ENCODE results near the gene PHF21B. TPM values are rescaled to one million over a fixed set of nuclear protein-coding genes. Genes with fewer than 3 reads are reported as not detected.
"Not testable (repeated sequence)": the region's sequence is repeated elsewhere in the genome, so short reads cannot be mapped to it uniquely, and the experiment has no call there.

PHF21B gene
- total RNA-seq, 4 donors from 2014 or later = 0.50 to 9.4 (median 1.8) TPM; not detected in 1

- TF ChIP-seq CTCF (IDR thresholded peaks at IDR 0.05) (no peak), EP300 (IDR thresholded peaks at IDR 0.05) (no peak), POLR2AphosphoS5 (IDR thresholded peaks at IDR 0.05) (no peak), POLR2A (IDR thresholded peaks at IDR 0.05; ENCODE audit: low read depth) (no peak)
- DNase-seq (ENCODE audit: extremely low spot score) = no peak
- H3K27me3 ChIP-seq = peaks cover 0 to 9% (median 0%) of the 10 kb centered on the region in 4 donors
Measured at GRCh38 chr22:44861245-44861644, 148.6 kb downstream of the PHF21B start.

DNA sequence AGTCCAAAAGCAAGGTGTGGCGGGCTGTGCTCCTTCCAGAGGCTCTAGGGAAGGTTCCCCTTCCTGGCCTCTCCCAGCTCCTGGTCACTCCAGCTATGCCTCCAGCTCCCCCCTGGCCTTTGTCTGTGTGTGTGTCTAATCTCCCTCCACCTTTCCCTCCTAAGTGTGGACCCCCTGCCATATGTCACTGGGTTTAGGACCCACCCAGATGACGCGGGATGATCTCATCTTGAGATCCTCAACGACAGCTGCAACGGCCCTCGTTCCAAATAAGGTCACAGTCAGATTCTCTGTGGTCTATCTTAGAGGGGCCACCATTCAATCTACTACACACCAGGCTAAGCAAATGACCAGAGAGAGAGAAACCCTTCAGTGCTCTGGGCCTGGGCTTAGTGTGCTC is 149.5 kb downstream of the PHF21B start:
- intact Hi-C loops (cut with DNase I) = no loop called here
- H3K36me3 ChIP-seq = no peaks in the 10 kb centered on the region
- DNase-seq (ENCODE audit: extremely low spot score) = no peak
- 80% methylated on average over 6 of the region's 6 CpGs for WGBS
- TF ChIP-seq CTCF (IDR thresholded peaks at IDR 0.05) (no peak), EP300 (IDR thresholded peaks at IDR 0.05) (no peak), POLR2AphosphoS5 (IDR thresholded peaks at IDR 0.05) (no peak)
- peaks cover 0 to 9% (median 0%) of the 10 kb centered on the region in 4 donors for H3K27me3 ChIP-seq
- H3K4me1 ChIP-seq = no peaks in the 10 kb centered on the region
- H3K4me3 ChIP-seq = no peak overlapping the region
- no peaks in the 10 kb centered on the region for H3K9me3 ChIP-seq
- no peak overlapping the region for H3K27ac ChIP-seq (replicated peaks in 1 of 4)

More at GRCh38 chr22:44861245-44861644, 148.6 kb downstream of the PHF21B start:
- Histone ChIP-seq H3K27ac (replicated peaks in 1 of 4) (no peak overlapping the region), H3K4me3 (no peak overlapping the region), H3K9me3 (no peaks in the 10 kb centered on the region), H3K4me1 (no peaks in the 10 kb centered on the region), H3K36me3 (no peaks in the 10 kb centered on the region)
- intact Hi-C loops (cut with DNase I) = no loop called here
- 93% methylated on average over 3 of the region's 7 CpGs for WGBS

DNA sequence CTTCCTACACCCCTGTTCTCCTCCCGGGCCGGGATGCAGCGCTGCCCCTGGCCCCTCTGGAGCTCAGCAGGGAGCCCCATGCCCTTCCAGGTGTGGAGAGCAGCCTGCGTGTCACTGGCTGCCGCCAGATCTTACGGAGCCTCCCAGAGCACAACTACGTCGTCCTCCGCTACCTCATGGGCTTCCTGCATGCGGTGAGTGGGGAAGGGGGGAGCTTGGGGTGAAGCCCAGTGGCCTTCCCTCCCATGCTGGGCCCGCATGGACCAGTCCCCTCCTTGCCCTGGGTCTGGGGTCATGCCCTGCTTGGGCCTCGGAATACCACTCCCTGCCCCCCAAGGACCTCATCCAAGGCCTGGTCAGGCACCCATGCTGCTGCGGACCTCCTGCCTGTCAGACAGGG is 150.2 kb downstream of the PHF21B start:
- H3K36me3 ChIP-seq = no peaks in the 10 kb centered on the region
- no peaks in the 10 kb centered on the region for H3K4me1 ChIP-seq
- intact Hi-C loops (cut with DNase I) = no loop called here
- TF ChIP-seq CTCF (IDR thresholded peaks at IDR 0.05) = no peak
- TF ChIP-seq POLR2A (IDR thresholded peaks at IDR 0.05; ENCODE audit: low read depth) = no peak
- no peaks in the 10 kb centered on the region for H3K9me3 ChIP-seq
- H3K27me3 ChIP-seq = peaks cover 0 to 9% (median 0%) of the 10 kb centered on the region in 4 donors
- DNase-seq (ENCODE audit: extremely low spot score) = no peak
- 91% methylated on average over 8 of the region's 13 CpGs for WGBS
- no peak overlapping the region for H3K4me3 ChIP-seq
- H3K27ac ChIP-seq (replicated peaks in 1 of 4) = no peak overlapping the region

GRCh38 chr22:44858819-44859218 is 151.0 kb downstream of the PHF21B start:
- DNase-seq (ENCODE audit: extremely low spot score); H3K9me3 ChIP-seq; H3K27ac ChIP-seq (replicated peaks in 1 of 4); H3K36me3 ChIP-seq; H3K4me1 ChIP-seq; H3K4me3 ChIP-seq; H3K27me3 ChIP-seq; intact Hi-C loops (cut with DNase I): not testable (repeated sequence)
- WGBS = 75% methylated on average over 6 of the region's 7 CpGs

DNA sequence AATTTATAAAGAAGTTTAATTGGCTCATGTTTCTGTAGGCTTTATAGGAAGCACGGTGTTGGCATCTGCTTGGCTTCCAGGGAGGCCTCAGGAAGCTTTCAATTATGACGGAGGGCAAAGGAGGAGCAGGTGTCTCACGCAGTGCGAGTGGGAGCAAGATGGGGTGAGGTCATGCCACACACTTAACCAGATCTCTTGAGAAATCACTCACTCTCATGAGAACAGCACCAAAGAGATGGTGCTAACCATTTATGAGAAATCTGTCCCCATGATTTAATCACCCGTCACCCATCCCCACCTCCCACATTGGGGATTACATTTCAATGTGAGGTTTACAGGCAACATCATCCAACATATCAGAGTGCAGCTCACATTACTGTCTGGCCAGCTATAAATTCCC is 153.9 kb downstream of the PHF21B start:
- H3K27ac ChIP-seq (replicated peaks in 1 of 4) = no peak overlapping the region
- intact Hi-C loops (cut with DNase I) = no loop called here
- no peaks in the 10 kb centered on the region for H3K9me3 ChIP-seq
- H3K4me3 ChIP-seq = no peak overlapping the region
- H3K27me3 ChIP-seq = no peaks in the 10 kb centered on the region
- H3K36me3 ChIP-seq = no peaks in the 10 kb centered on the region
- peak; percentile 64 for DNase-seq (ENCODE audit: extremely low spot score)
- H3K4me1 ChIP-seq = no peaks in the 10 kb centered on the region
- TF ChIP-seq POLR2AphosphoS5 (IDR thresholded peaks at IDR 0.05) = no peak
- no peak for TF ChIP-seq POLR2A (IDR thresholded peaks at IDR 0.05; ENCODE audit: low read depth)
- no peak for TF ChIP-seq EP300 (IDR thresholded peaks at IDR 0.05)
- TF ChIP-seq CTCF (IDR thresholded peaks at IDR 0.05) = no peak
- 94% methylated on average over 5 of the region's 5 CpGs for WGBS

DNA sequence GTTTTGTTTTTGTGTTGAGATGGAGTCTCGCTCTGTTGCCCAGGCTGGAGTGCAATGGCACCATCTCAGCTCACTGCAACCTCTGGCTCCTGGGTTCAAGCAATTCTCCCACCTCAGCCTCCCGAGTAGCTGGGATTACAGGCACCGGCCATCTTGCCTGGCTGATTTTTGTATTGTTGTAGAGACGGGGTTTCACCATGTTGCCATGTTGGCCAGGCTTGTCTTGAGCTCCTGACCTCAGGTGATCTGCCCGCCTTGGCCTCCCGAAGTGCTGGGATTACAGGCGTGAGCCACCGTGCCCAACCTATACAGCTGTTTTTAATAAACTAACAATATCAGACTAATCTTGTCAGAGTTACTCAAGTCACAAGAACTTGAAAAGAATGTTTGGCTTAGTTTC is 155.2 kb downstream of the PHF21B start:
- H3K4me3 ChIP-seq; intact Hi-C loops (cut with DNase I); H3K9me3 ChIP-seq; H3K27me3 ChIP-seq; H3K36me3 ChIP-seq; H3K27ac ChIP-seq (replicated peaks in 1 of 4); H3K4me1 ChIP-seq: not testable (repeated sequence)
- DNase-seq (ENCODE audit: extremely low spot score) = peak; percentile 26
- 88% methylated on average over 8 of the region's 8 CpGs for WGBS

Data from esophagus muscularis mucosa (tissue), 4 donors.